Thymus (tissue), 11 donors: ENCODE data around the gene PAQR8. TPM values are rescaled to one million over a fixed set of nuclear protein-coding genes. Genes with fewer than 3 reads are reported as not detected.

ENCODE experiments used
- DNase-seq, 9 donors: peaks; one replicate each; pipeline ENCODE4 v3.0.0-alpha.2; 2013; ENCODE audit warnings: low spot score in 9 of 9, low read depth in 6 of 9, missing footprints in 1 of 9
- H3K27ac ChIP-seq, 2 donors: one replicate each; pipeline ENCODE4 v1.5.1; 2013; ENCODE audit warnings: control low read depth in 1 of 2, low read depth in 1 of 2, low read length in 1 of 2, mild to moderate bottlenecking in 1 of 2, moderate library complexity in 1 of 2
- H3K27me3 ChIP-seq, 2 donors: one replicate each; pipeline ENCODE4 v1.5.1; 2013; ENCODE audit warnings: low read length in 1 of 2; ENCODE audit not compliant: control insufficient read depth in 2 of 2, insufficient read depth in 1 of 2
- H3K36me3 ChIP-seq, 2 donors: one replicate each; pipeline ENCODE4 v1.5.1; 2013; ENCODE audit warnings: low read length in 1 of 2, mild to moderate bottlenecking in 1 of 2, moderate library complexity in 1 of 2; ENCODE audit not compliant: control insufficient read depth in 2 of 2, insufficient read depth in 2 of 2
- H3K4me1 ChIP-seq, 2 donors: one replicate each; pipeline ENCODE4 v1.5.1; 2013; ENCODE audit warnings: low read length in 2 of 2; ENCODE audit not compliant: control insufficient read depth in 2 of 2, insufficient read depth in 2 of 2
- H3K4me3 ChIP-seq, 2 donors: one replicate each; pipeline ENCODE4 v1.5.1; 2013; ENCODE audit warnings: low read length in 2 of 2, control low read depth in 1 of 2, mild to moderate bottlenecking in 1 of 2
- H3K9me3 ChIP-seq, 2 donors: one replicate each; pipeline ENCODE4 v1.5.1; 2013; ENCODE audit warnings: low read length in 1 of 2, mild to moderate bottlenecking in 1 of 2; ENCODE audit not compliant: control insufficient read depth in 2 of 2, insufficient read depth in 1 of 2
- WGBS: extraction: QIAGEN DNeasy Blood & Tissue Kit; methylation state at CpG from one replicate; pipeline ENCODE4 v1.1.7; 2013; 5-methylcytosine and 5-hydroxymethylcytosine counted together
- polyA plus RNA-seq: library from polyadenylated mRNA; stranded (reverse); fragments of 200-250 nt; gene quantifications from one replicate; pipeline ENCODE4 v1.2.3, GENCODE V29; 2013
- total RNA-seq: library from RNA; stranded (reverse); fragments of 120-200 nt; gene quantifications from one replicate; pipeline ENCODE4 v1.2.4, GENCODE V29; 2013
- donor health status: healthy.

Gene PAQR8
- total and polyA plus RNA-seq, 2 donors: 7.9 to 11.3 TPM

GRCh38 chr6:52340603-52340880 lies 21.4 kb upstream of the PAQR8 start:
- H3K4me1 ChIP-seq: peaks cover 0 to 4% of the 10 kb centered on the region in 2 donors
- H3K36me3 ChIP-seq: no peaks in the 10 kb centered on the region
- H3K4me3 ChIP-seq: no peak overlapping the region
- no peaks in the 10 kb centered on the region for H3K9me3 ChIP-seq
- H3K27ac ChIP-seq: no peak overlapping the region
- H3K27me3 ChIP-seq: no peaks in the 10 kb centered on the region
- DNase-seq: no peak

- H3K36me3 ChIP-seq: no peaks in the 10 kb centered on the region
- no peak overlapping the region for H3K4me3 ChIP-seq
- H3K4me1 ChIP-seq: peaks cover 0 to 4% of the 10 kb centered on the region in 2 donors
- WGBS: 12% methylated on average over 2 of the region's 2 CpGs
- no peaks in the 10 kb centered on the region for H3K9me3 ChIP-seq
- DNase-seq: peak in 1 of 9 donors; percentile 48
- no peaks in the 10 kb centered on the region for H3K27me3 ChIP-seq
- peak overlapping the region in 1 of 2 donors; percentile 25 for H3K27ac ChIP-seq
These were observed 20.2 kb upstream of the PAQR8 start for GRCh38 chr6:52341561-52342260.

- no peak for DNase-seq
- H3K27ac ChIP-seq: no peak overlapping the region
- no peaks in the 10 kb centered on the region for H3K27me3 ChIP-seq
- H3K9me3 ChIP-seq: no peaks in the 10 kb centered on the region
- H3K4me1 ChIP-seq: peaks cover 9 to 12% of the 10 kb centered on the region in 2 donors
- 100% methylated on average over 1 of the region's 1 CpG for WGBS
- no peaks in the 10 kb centered on the region for H3K36me3 ChIP-seq
- no peak overlapping the region for H3K4me3 ChIP-seq
These were observed 16.6 kb upstream of the PAQR8 start for GRCh38 chr6:52345311-52345710.

- no peaks in the 10 kb centered on the region for H3K27me3 ChIP-seq
- WGBS: 98% methylated on average over 2 of the region's 2 CpGs
- no peaks in the 10 kb centered on the region for H3K9me3 ChIP-seq
- DNase-seq: no peak
- peaks cover 12% of the 10 kb centered on the region in 2 donors for H3K4me1 ChIP-seq
- no peak overlapping the region for H3K27ac ChIP-seq
- H3K36me3 ChIP-seq: no peaks in the 10 kb centered on the region
- H3K4me3 ChIP-seq: no peak overlapping the region
These were observed 15.4 kb upstream of the PAQR8 start for GRCh38 chr6:52346503-52346902.

- H3K36me3 ChIP-seq: no peaks in the 10 kb centered on the region
- peaks cover 17 to 19% of the 10 kb centered on the region in 2 donors for H3K4me1 ChIP-seq
- H3K4me3 ChIP-seq: no peak overlapping the region
- no peaks in the 10 kb centered on the region for H3K9me3 ChIP-seq
- H3K27me3 ChIP-seq: no peaks in the 10 kb centered on the region
- peak in 4 of 9 donors; percentile 47 to 72 (median 51) for DNase-seq
- peak overlapping the region in 1 of 2 donors; percentile 68 for H3K27ac ChIP-seq
- 29% methylated on average over 1 of the region's 1 CpG for WGBS
These were observed 14.1 kb upstream of the PAQR8 start for GRCh38 chr6:52347818-52348217.

- Histone ChIP-seq H3K36me3 (no peaks in the 10 kb centered on the region), H3K27me3 (no peaks in the 10 kb centered on the region), H3K4me1 (peaks cover 17 to 19% of the 10 kb centered on the region in 2 donors), H3K9me3 (no peaks in the 10 kb centered on the region), H3K4me3 (no peak overlapping the region), H3K27ac (no peak overlapping the region)
- WGBS: 89% methylated on average over 1 of the region's 1 CpG
- no peak for DNase-seq
These were observed 10.1 kb upstream of the PAQR8 start for GRCh38 chr6:52351879-52352238.

GRCh38 chr6:52352239-52353018 lies 9.5 kb upstream of the PAQR8 start:
- no peaks in the 10 kb centered on the region for H3K27me3 ChIP-seq
- H3K36me3 ChIP-seq: no peaks in the 10 kb centered on the region
- DNase-seq: no peak
- H3K9me3 ChIP-seq: no peaks in the 10 kb centered on the region
- peaks cover 16 to 18% of the 10 kb centered on the region in 2 donors for H3K4me1 ChIP-seq
- H3K27ac ChIP-seq: no peak overlapping the region
- WGBS: 43% methylated on average over 5 of the region's 5 CpGs
- H3K4me3 ChIP-seq: no peak overlapping the region

- DNase-seq: no peak
- Histone ChIP-seq H3K4me3 (no peak overlapping the region), H3K27me3 (no peaks in the 10 kb centered on the region), H3K27ac (no peak overlapping the region), H3K9me3 (no peaks in the 10 kb centered on the region), H3K36me3 (no peaks in the 10 kb centered on the region), H3K4me1 (peaks cover 8 to 10% of the 10 kb centered on the region in 2 donors)
- WGBS: 70% methylated on average over 2 of the region's 2 CpGs
These were observed 5.9 kb upstream of the PAQR8 start for GRCh38 chr6:52356017-52356416.

- DNase-seq: no peak
- no peaks in the 10 kb centered on the region for H3K9me3 ChIP-seq
- 97% methylated on average over 1 of the region's 1 CpG for WGBS
- H3K27me3 ChIP-seq: no peaks in the 10 kb centered on the region
- H3K4me1 ChIP-seq: peaks cover 10 to 19% of the 10 kb centered on the region in 2 donors
- H3K27ac ChIP-seq: no peak overlapping the region
- no peak overlapping the region for H3K4me3 ChIP-seq
- no peaks in the 10 kb centered on the region for H3K36me3 ChIP-seq
These were observed 2.5 kb upstream of the PAQR8 start for GRCh38 chr6:52359403-52359802.
